Stimulated activated CD4-positive, alpha-beta T cell treated with anti-CD3 and anti-CD28 coated beads, Interleukin-4, amount 100 ng/mL, for 24 hours (primary cell): ENCODE measurements around the gene NKAIN2.

Source experiments
- DNase-seq: peaks from one replicate; pipeline ENCODE4 v3.0.0-alpha.2; 2020

NKAIN2 gene

DNA sequence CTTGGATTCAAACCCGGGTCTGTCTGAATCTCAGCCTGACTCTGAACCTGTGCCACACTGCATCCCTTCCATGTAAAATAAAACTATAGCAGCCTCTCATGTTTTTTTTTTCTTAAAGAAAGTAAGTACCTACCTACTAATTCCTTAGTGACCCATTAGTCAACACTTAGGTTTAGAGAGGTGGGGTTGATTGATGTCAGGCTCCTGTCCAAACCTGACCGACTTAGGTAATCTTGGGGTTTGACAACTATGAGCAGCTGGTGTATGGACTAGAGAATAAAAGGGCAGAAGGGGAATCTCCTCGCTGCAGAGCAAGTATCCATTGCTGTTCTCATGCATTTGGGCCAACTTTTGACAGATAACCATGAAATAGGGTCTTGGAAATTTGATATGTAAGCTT, 6.5 kb downstream of the NKAIN2 start:
- no peak for DNase-seq

DNA sequence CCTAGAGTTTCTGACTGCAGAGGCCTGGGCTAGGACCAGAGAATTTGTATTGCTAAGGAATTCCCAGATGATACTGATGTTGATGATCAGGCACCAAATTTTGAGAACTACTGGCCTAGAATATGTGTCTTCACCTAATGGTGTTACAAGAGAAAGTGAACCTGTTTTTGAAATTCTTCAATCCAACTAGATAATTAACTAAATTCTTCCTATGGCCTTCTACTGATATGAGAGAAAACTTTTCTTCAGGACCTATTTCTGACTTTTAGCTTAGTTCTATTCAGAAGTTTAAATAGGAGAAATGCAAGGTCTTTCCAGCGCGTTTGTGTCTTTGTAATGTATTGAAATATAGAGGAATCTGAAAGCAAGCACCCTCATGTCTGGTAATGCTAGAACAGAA, 7.3 kb downstream of the NKAIN2 start:
- no peak for DNase-seq

DNA sequence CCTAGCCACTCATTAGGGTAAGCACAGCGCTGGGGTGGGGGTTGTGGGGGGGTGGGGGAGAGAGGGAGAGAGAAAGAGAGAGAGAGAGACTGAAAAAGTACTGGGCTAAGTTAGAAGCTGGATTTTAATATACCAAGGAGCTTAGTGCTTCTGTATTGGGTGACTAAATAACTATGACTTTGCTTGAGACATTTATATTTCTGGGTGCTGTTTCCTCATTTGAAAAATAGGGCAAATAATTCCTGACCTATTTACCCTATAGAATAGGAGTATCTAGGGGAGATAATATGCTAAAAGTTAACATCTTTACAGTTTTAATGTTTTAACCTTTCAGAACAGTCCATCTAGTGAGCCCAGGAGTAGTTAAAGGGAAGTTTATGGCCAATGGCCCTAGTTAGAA, 7.7 kb downstream of the NKAIN2 start:
- no peak for DNase-seq

DNA sequence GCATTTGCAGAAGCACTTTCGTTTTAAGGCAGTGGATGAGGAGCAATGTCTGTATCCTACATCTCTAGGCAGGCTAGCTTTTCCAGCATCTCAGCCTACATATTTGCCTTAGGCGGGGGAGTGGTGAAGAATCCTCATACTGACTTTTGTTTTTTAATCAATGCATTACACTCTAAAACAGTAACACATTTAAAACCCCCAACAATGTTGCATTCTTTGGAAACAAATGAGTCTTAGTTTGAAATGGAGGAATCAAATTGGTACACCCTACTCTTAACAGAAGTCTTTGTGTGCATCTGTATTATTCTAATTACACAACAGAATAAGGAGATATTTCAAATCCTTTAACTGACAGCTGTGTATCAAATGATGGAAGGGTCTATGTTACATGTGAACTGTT, 9.0 kb downstream of the NKAIN2 start:
- no peak for DNase-seq

DNA sequence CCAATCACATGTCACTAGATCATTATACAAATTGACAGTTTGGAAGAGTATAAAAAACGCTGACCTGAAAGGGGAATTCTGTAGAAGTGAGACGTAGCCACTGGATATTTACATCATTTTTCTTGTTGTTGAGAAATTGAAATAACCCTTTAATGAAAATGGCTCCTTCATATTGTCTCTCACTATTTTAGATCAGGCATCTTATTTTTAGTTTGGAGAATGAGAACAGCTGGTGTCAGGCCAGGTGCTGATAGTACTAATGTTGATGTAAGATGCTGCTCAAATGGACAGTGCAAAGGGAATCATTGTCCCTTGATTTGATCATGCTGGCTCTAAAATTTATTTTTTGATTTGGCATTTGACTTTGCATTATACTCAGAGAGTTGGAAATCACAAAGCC, 17.4 kb downstream of the NKAIN2 start:
- no peak for DNase-seq

DNA sequence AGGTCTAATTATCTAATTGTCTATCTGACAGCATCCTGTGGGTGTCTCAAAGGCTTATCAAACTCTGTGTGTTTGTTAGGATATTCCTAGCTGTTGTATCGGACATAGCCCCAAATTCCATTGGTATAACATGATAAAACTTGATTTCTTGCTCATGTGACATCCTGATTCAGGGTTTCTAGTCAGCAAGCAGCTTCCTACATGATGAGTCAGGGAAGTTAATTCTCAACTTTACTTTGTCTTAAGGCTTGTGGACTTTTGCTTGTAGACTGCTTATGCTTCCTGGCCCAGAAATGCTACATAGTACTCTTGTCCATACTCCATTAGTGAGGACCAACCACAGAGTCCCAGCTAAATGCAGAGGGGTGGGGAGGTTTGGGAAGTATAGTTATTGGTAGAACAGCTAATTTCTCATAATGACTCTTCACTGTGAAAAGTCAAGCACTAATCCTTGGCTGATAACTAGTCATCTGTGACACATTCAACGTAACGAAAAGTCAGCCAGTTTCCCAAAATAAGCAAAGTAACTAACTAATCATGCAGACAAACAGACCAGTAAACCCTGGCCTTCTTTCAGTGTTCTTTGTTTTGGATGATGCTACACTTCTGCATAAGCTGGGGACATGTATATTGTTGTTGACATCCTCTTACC, 25.8 kb downstream of the NKAIN2 start:
- no peak for DNase-seq

DNA sequence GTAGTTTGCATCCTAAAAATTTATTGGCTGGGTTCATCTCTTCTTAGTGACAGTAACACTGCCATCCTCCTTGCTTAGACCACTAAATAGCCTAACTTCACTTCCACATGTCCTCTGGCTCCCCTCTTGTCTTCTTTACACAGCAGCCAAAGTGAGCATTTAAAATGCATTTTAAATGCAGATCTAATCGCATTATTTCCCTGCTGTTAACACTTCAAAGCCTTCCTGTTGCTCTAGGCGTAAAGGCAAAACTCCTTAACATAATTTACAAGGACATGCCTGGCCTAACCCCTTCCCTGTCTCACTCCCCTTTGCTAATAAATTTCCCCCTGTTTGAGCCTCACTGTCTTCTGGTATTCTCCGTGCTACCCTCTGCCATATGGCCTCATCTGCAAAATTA, 26.5 kb downstream of the NKAIN2 start:
- DNase-seq = no peak

DNA sequence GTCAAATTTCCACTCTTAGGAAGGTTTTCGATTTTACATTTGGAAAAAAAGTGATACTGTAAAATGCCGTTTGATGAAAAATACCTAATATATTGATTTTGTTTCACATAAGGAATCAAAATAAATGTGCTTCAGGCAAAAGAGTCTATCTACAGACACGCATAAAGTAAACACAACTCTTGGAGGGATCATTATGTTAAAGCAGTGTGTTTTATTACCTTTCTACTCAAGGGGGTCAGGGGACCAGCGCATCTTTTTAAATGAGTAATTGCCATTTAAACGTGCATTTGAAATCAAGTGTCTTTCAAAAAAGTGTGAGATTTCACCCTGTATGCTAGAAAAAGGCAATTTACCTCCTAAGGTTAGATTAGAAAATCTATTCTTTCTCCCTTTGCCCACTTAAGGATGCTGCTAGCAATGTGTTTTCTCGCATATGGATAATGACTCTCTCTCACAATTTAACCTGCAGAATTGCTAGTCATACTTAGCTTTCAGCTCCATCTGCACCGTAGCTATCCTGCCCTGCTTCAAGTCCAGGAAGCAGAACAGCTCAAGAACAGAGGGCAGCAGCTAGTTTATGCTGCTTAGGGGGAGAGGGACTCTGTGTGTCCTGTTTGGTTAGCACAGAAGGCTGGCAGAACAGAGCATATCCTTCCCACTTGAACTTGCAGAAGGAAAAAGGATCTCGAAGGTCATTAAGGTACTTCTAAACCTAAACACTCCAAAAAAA, 35.0 kb downstream of the NKAIN2 start:
- DNase-seq = no peak

DNA sequence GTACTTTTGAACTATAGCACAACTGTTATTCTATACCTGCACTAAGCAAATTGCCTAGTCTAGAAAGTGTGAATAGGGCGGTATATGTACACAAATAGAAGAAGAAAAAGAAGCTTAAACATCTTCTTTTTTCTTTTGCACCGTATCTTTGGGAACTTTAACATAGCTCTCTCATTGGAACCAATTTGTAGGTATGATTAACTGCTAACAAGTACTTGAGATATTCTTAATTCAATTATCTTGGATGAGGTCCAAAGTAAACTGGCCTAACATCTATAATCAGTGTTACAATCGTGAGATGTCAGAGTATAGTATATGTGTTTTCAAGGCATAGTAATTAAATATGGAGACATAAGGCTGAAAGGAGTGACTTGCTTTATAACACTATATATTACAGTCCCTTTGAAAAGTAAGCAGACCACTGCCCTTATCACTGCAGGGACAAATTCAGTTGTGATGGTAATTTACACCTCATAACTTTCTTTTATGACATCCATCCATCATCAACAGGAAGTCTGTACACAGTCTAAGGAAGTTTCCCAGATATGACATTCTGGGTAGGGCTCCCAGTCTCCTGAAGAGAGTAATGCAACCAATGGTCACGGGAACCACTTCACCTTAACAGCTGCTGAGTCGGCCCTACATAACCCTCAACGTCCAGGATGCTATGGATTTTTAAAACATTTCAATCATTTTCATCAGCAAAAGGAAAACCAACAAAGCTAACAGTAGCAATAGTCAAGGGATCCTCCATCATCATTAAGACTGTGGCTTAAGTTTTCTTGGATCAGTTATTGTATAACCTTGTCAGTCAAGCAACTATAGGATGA, 37.6 kb downstream of the NKAIN2 start:
- DNase-seq = no peak

DNA sequence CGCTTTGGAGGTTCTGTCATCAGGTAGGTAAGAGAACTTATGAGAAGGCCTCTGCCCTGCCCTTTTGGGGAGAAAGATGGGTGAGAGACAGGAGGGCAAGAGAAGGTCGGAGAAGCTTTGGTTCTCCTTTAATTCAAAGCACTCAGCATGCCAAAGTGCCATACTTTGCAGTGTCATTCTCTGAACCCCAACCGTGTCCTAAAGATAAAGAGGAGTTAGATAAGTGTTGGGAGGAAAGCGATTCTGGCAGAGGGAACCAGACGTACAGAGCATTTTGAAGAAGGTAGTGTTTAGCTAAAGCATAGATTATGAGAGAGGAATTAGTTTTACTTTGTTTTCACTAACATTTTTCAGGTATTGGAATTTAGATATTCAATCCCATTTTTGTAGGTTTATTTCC, 40.3 kb downstream of the NKAIN2 start:
- DNase-seq = no peak

DNA sequence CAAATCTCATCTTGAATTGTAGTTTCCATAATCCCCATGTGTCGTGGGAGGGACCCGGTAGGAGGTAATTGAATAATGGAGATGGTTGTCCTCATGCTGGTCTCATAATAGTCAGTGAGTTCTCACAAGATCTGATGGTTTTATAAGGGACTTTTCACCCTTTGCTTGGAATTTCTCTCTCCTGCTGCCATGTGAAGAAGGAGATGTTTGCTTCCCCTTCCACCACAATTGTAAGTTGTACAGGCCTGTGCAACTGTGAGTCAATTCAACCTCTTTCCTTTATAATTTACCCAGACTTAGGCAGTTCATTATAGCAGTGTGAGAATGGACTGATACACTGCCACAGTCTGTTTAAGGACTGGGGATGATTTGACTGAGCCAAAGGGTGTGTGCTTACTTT, 44.7 kb downstream of the NKAIN2 start:
- no peak for DNase-seq

DNA sequence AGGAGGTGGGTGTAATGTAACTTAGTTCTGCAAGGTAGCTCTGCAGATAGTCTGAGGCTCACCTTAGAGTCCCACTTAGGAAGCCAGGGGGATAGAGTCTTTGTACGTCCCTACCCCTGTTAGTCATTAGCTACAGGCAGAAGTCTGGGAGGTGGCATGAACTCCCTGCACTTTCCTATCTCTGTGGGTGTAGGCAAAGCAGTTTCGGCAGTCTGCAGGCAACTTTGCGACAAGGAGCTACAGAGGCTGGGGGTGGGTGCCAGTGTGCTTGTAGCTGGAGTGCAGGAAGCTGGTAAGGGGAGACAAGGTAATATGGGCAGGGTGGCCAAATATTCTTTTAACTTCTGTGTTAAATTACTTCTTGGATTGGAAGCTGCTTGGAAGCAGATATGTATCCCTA, 45.7 kb downstream of the NKAIN2 start:
- no peak for DNase-seq

DNA sequence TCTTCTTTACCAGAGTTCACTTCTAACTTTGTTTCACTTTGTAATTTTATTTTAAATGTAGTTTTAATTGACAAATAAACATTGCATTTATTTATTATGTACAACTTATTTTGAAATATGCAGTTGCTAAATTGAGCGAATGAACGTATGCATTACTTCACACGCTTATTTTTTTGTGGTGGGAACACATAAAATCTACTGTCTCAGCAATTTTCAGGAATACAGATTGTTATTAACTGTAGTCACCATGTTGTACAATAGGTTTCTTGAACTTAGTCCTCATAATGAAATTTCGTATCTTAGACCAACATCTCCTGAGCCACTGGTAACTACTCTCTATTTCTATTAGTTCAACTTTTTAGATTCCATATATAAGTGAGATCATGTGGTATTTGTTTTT, 46.9 kb downstream of the NKAIN2 start:
- DNase-seq = no peak

DNA sequence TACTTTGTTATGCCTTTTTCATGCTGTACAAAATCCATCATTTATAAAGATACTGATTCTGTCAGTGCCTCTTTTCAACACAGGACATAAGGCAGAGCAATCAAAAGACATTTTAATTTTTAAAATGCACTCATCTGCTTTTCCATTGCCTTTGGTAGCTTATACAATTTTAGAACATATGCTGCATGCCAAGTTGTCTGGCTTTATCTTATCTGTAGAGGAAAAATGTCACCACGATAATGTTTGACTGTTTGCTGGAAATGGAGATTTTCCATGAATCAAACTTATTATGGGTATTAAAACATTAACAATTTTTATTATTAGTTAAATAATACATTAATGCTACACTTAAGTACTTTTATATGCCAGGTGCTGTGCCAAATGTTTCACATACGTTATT, 50.5 kb downstream of the NKAIN2 start:
- no peak for DNase-seq

DNA sequence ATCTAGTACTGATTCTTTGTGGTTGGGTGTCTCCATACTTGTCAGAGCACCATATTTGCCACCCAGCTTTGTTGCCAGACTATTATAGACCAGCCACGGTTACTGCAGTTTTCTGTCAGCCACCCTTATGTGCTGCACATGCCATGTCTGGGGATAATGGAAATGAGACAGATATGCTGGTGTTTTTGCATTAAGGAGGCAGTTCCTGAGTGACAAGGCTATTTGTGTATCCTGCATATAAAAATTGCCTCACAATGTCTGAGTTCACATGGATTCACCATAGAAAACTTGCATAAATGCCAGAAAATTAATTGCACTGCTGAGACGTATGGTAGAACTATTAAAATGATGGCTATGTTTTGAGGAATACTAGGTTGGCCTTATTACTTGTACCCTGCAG, 51.8 kb downstream of the NKAIN2 start:
- no peak for DNase-seq

DNA sequence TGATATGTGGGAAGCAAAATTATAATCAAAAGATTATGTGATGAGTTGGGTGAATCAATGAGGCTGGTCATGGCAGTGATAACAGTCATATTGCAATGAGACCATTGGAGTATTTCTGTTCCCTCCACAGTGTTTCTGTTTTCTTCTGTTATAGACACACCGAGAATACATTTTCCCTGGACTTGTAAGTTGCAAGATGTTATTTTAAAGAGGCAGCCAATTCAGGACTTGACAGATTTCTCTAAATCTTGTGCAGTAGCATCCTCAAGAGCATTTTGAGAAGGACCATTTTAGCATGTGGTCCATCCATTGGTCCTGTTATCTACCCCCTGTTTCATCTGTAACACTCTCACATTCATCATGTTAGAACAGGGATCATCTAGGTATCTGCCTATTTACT, 55.6 kb downstream of the NKAIN2 start:
- no peak for DNase-seq

DNA sequence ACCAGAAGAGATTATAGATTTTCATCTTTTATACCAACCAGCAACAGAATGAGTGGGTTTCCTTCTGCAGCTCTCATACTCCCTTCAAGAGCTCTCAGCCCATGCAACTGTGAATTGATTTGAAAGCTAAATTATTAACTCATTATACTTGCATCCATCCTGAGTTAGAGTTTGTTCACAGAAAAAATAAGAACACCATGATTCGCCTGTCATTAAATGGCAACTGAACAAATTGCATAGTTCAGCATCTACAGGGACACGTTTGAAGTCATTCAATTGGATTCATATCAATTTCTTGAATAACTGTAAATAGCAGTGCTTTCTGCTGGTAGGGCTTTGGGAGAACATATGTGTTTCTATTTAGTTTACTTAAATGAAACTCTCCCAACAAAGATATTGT, 65.7 kb downstream of the NKAIN2 start:
- DNase-seq = no peak

DNA sequence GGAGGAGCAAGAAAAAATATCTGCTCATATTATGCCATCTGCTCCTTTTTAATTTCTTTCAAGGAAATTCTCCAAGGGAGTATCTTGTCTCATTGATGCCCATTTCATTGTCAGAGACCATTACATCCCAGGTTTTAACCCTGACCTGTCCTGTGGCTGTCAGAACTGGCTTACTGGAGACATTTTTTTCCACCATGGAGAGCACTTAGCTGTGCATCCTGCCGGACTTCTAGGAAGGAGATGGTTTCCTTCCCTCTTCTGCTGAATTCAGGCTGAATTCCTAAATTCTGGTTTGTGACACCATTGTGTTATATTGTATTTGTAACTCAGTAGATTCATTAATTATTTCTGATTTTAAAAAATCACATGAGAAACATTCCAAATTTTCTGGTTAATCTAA, 70.3 kb downstream of the NKAIN2 start:
- DNase-seq = no peak

DNA sequence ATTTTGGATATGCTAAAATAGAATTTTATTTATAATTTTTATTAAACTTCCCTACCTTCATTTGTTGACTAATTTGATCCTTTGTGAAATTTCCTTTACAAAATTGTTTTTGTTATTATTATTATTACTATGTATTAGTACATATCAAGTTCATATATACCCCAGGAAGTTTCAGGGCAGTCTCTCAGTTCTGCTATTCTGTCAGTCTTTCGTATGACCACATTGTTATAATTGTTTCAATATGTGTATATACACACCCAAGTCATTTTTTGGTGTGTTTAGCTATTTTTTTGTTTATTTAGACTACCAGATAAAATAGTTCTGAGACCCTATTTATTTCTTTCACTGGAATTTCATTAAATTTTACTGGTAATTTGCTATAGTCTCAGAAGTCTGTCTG, 72.1 kb downstream of the NKAIN2 start:
- DNase-seq = no peak

DNA sequence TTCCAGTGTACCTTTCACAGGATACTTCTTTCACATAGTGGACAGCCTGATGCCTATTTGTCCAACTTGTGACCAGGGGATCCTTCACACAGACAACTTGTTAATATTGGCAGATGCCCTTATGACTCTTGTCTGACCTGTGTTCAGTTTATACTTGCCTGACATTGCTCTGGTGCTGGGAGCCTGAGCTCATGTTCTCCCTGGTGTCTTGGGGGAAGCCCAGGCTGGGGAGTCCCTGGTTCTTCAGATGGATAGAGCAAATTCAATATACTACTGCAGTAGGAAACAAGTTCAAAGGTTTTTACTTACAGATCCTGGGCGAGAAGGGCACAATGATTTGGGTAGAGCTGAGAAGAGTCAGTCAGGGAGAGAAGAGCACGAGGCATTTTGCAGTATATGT, 76.1 kb downstream of the NKAIN2 start:
- DNase-seq = no peak

DNA sequence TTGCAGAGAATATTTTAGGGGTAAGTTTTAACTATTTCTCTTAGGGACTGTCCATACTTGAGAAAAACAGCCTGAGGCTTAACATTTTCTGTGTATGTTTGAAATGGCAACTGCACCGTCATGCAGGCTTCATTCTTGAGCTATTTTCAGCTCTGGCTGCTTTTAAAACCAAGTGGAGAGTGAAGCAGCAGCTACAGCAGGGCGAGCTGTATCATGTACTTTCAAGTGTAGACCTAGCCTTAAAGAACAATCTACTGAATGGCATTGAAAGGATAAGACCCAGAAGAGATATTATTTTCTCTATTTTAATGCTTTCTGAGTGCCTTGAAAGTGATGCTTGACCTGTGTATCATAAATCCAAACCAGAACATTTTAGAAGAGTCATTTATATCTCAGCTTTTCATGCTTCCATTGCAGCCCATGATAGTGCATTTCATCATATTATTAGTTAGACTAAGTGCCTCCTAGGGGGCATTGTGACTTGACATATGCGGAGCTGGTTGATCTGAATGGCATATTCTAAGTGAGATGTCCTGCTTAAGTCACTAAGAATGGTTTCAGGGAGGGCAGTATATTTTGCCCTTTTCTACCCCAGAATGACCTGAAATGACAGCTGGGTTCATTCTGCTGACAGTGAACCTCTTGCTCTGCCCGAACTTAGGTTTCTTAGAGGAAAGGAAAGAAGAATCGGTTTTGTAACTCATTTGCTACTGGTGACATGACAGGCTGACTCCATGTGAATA, 85.3 kb downstream of the NKAIN2 start:
- no peak for DNase-seq

DNA sequence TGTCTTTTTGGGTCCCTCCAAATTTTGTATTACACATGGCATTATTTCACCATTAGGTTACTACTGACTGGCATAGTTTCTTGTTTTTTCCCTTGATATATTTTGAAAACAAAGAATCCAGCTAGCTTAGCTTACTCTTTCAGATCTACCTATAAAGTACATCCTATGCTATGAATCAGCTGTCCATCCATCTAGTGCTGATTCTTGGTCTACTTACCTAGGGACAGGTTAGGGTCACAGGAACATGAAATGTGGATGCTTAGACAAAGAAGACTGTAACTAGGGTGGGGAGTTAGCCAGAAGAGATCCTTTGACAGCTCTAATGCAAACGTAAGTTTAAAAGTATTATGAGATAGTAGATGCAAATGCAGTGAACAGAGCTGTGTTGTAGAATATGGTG, 91.7 kb downstream of the NKAIN2 start:
- DNase-seq = no peak

DNA sequence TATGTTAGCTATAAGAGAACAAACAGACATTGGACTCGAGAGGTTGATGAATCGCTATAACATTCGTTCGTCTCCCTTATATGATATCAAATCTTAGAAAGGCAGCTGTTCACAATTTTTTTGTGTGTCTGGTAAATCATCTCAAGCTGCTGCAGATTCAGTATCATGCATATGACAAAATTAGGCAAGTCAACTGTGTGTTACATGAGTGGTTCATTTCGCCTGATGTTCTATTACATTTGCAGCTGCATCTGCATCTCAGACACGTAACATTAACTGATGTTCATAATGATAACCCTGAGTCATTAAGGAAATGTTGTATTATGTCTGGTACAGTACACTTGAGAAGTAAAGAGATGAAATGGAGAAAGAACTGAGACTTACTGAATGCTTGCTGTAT, 92.1 kb downstream of the NKAIN2 start:
- no peak for DNase-seq

DNA sequence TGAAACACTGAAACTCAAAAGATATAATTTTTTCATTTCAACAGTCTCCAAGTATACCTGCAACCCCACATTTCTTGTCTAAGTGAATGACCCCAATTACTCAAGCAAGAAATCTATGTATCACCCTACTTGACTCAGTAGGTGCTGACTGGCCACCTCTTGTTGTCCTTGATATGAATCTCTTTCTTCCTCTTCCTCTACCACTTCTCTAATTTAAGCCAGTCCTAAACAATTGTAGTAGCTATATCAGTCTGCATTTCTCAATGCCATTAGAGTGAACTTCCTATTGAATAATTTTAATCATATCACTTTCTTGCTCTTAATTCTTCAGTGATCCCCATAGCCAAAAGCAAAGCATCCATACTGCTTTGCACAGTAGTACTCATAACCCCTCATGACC, 93.2 kb downstream of the NKAIN2 start:
- DNase-seq = no peak
